Stimulated activated CD8-positive, alpha-beta memory T cell treated with anti-CD3 and anti-CD28 coated beads, Interleukin-4, amount 100 ng/mL, for 4 hours (primary cell): ENCODE data around the gene DAAM1.

Experiments
- DNase-seq, 2 donors: peaks; one replicate each; pipeline ENCODE4 v3.0.0-alpha.2; 2020; ENCODE audit warnings: low read depth in 2 of 2, low spot score in 1 of 2

Gene DAAM1

DNA sequence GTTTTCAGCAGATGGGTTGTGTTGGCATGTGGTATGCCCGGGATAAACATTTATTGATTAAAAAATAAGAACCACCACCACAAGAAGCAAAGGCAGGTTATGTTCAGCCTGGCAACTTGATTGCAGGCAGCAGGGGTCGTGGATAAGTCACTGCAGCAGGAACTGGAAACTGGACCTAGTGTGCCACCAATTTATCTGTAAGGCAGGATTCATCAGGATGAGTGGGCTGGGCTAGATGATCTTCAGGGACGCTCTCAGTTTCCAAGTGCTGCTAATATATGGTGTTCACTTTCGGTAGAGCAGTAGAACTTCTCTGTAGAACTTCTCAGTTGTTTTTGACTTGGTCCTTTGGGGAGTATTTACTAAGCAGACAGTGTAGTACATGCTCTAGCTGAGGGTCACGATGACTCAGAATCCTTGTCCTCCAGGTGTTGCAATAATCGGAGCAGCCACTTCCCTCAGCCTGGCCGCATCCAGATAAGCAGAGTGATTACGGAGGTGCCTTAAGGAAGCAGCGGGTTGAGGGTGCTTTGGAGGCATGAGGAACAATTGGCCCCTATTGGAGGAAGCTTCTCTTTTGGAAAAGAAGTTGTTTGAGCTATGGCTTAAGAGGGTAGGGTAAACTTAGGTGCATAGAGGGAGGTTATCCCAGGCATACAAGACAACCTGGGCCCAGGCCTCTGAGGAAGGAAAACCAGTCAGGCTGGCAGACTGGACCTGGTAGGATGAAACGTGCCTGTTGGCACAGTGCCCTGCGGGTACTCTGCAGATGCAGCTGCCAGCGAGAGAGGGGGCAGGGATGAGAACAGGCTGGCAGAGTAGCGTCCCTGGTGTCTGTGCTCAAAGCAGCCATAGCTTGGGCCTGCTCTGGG is 172.7 kb downstream of the DAAM1 start:
- DNase-seq, result no peak

DNA sequence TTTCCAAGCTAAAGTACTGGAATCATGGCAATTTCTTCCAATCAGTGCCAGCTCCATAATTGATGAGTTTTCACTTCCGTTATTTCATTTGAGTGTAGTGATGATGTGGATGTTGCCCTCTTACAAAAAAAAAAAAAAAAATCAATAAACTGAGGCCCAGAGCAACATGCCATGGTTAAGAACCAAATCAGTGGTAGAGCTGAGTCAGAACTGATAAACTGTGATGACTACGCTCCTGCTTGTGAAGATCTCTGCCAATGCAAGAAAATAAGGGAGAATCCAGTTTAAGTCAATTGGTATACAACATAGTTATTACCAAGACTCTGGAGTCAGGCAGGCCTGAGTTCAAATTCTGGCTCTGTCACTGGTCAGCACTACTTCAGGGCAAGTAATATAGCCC is 174.0 kb downstream of the DAAM1 start:
- no peak for DNase-seq

DNA sequence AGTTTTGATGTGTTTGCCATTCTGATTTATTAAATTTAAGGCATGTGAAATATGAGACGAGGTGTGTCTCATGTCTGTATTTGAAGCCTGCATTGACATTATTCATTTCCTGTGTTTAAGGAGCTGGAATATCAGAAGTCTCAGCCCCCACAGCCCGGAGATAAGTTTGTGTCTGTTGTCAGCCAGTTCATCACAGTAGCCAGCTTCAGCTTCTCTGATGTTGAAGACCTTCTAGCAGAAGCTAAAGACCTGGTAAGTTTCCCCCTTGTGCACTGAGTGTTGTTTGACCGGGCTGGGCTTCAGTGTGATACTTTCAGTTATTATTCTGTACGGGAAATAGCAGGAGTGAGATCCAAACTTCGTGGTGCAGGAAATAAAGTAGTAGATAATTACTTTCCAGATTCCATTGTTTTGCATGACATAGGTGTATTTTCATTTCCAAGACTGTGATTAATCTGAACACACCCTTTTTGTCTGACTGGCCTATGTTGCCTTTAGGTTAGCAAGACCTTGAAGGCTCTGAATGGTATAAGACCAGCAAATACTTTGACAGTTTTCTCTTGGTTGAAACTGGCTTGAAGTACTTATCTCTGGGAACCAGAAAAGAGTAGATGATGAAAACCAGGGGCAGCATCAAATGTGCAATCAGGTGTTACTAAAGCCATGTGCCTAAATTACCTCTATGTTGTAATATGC is 175.2 kb downstream of the DAAM1 start:
- no peak for DNase-seq

DNA sequence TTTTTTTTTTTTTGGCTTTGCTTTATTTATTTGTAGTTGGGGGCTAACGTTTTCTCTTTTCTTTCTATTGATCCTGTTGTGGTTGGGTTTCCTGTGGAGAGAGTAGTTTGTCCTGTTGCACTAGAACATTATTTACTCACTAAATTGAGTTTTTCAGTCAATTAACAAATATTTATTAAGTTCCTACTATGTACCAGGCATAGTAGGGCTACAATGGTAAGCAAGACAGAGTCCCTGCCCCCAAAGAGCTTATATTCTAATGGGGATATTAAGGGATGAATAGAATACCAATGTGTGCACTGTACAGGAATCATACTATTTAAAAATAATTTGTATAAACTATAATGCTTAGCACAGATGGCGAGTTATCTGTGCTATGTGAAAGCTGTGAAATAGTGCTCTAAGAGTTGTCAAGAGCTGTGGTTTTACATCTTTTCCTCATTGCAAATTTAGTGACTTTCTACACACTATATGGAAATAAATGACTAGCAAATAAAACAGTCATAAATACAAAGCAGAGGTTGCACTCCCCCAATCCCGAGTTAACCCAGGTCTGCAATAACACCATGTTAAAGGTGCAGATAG is 181.8 kb downstream of the DAAM1 start:
- DNase-seq, result no peak

GRCh38 chr14:59371771-59372170 is 183.3 kb downstream of the DAAM1 start:
- no peak for DNase-seq

DNA sequence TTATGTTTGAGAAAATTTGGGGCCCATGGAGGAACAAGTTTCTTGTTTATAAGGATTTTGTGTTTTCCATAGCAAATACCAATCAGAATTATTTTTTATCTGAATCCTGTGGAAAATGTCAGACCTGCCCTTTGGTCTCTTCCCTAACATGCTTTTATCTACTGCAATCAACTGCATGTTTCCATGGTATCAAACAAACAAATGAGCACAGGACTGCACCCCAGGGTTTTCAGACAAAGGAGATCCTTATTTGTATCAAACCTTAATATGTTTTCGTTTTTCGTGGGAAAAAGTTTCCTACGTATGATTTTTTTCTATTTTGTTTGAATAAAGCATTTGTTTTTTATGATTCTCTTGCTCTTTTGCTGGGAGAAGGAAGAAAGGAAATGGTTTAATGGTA is 185.6 kb downstream of the DAAM1 start:
- DNase-seq, result no peak

DNA sequence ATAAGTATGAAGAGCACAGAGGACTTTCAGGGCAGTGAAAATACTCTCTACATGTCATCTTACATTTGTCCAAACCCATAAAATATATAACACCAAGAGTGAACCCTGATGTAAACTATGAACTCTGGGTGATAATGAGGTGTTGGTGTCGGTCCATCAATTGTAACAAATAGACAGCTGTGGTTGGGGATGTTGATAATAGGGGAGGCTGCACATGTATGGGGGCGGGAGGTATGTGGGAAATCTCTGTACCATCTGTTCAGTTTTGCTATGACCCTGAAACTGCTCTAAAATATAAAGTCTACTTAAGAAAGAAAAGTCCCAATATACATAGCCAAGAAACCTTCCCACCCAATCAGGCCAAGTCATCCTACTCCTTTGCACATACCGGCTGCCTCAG is 188.2 kb downstream of the DAAM1 start:
- DNase-seq, result no peak

DNA sequence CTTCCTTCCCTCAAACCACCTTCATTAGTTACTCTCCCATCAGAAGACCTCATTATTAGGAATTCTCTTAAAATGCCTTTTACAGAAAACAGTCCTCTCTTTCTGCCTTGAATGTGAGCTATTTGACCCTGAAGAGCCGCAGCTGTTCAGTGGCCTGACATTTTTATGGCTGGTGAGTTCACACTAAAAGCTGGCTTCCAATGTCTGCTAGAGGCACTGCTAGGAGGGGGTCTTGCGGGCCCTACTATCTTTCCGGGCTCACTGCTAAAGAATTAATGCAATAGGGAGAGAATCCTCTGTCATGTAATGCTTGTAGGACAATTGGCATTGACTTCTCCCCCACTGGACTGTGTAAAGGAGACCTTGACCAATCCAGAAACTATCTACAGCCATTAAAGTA is 189.0 kb downstream of the DAAM1 start:
- DNase-seq, result no peak

- no peak for DNase-seq
Observed at GRCh38 chr14:59377991-59378601, 189.6 kb downstream of the DAAM1 start.

DNA sequence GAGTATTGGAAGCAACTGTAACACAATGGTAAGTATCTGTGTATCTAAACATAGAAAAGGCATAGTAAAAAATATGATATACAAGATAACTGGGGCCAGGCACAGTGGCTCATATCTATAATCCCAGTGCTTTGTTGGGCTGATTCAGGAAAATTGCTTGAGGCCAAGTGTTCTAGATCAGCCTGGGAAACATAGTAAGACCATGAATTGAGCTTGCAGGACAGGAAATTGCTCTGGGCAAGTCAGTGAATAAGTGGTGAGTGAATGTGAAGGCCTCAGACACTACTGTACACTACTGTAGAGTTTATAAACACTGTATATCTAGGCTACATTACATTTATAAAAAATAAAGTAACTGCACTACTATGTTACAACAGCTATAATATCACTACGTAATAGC is 201.5 kb downstream of the DAAM1 start:
- no peak for DNase-seq

GRCh38 chr14:59391388-59391787 is 202.9 kb downstream of the DAAM1 start:
- no peak for DNase-seq

GRCh38 chr14:59394268-59394667 is 205.8 kb downstream of the DAAM1 start:
- DNase-seq, result no peak

DNA sequence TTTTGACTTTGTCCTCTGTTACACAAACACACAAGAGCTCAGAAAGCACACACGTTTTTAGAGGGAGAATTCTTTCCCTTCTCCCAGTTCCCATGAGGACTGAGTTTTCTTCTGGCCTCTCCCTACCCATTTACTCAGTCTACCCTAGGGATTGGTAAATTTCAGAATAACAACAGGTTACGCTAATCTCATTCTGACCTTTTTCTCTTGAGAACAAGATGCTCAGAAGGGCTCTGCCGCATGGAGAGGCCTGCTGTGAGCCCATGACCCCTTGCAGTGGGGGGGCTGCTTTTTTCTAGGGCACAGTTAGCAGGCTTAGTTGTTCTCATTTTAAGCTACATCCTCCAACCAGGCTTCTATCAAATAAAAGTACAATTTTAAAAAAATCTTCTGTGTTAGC is 207.2 kb downstream of the DAAM1 start:
- no peak for DNase-seq

DNA sequence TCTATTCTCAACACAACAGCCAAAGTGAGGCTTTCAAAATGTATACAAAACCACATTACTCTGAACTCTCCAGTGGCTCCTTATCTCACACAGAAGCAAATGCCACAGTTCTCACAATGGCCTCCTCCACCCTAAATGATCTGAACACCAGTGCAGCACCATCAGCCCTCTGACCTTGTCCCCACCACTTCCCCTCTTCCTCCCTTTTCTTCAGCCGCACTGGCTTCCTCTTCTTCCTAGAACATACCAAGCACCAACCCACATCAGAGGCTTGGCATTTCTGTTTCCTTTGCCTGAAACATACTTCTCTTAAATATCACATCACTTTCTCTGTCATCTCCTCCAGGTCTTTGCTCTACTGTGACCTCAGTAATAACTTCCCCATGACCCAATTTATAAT is 210.4 kb downstream of the DAAM1 start:
- DNase-seq, result no peak

DNA sequence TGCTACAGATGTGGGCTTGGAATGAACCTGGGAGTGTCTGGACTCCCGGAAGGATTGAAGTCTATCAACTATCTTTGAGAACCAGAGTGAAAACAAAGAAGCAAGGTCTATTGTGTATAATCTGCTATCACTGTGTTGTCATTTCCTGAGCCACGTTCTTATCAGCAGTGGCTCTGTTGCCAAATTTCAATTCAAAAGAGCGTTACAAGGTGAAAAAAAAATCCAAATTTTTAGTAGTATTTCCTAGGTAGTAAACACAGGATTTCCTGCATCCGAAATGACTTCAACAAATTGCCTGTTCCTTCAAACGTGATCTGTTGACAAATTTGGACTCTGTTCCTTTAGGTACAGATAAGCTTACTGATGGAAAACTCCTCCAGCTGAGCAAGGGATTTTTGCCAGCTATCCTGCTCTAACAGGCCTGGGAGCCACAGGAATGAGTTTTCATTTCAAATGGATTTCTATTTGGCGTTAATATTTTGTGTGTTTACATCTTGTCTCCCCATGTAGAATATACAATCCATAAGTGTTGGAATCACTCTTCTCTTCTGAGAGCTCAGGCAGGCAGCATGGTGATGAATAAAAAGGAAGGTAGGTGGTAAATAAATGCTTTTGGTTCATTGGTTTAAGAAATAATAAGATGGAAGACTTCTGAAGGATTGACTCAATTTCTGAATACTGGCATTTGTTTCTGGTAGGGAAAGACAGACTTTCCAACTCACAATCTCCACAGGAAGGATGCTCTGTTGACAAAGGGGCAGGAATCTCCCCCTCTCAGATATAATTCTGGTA is 218.2 kb downstream of the DAAM1 start:
- DNase-seq, result no peak

DNA sequence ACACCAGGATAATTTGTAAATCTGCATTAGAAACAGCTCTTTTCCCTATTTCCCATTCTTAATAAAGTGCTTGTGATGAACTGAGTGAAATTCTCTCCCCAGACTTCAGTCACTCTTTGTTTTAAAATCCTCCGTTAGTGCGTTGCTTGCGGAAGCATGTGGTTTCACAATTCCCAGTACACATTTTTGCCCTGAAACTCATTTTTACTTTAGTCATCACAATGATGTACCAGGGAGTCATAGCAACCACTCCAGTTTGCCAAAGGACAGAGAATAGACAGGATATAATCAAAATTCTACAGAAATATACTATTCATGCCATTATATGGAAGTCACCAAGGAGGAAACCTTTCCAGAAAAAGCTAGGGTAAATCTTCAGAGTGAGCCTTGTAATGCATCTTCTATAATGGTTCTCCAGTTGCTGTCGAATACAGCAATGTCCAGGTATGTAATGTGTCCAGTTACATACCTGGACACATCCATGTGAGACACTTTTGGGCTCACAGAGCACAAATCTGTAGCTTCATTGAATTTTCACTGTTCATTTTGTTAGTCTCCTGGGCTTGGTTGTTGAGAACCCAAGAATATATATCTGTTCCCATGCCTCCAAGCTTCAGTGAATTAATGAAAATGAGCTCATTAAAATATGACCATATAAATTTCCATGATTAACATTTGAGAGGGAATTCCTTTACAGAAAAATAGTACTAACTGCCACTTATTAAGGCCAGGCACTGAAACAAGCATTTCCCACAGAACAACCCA is 219.0 kb downstream of the DAAM1 start:
- no peak for DNase-seq

DNA sequence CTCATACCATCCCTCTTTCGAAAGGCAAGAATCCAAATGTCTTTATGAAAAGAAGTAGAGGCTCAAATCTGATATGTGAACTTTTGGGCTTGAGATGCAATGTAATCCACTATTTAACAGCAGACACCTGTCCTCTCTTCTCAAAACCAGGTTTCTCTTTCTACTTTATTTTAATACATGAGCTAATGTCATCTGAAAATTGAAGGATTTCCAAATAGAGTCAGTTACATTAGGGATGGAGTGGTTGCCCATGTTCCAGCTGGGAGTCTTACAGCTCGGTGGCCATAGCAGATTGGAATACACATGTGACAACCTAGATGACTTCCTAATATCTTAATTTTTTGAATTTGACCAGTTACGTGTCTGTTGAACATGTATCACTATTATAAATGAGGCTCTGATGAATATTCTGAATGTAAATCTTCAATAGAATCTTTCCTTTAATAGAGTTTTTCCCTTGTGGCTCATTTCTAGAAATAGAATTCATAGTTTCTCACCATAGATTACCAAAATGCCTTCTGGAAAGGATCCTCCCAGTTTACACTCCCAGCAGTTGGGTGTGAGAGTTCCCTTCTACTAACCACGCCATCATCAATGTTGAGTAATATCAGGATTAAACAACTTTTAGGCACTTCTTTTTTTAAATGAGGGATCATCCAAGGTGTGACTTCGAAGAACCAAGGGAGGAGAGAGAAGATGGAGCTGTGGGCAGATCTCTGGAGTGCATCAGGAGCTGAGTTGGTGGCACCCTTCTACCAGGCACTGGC is 227.6 kb downstream of the DAAM1 start:
- DNase-seq, result no peak

DNA sequence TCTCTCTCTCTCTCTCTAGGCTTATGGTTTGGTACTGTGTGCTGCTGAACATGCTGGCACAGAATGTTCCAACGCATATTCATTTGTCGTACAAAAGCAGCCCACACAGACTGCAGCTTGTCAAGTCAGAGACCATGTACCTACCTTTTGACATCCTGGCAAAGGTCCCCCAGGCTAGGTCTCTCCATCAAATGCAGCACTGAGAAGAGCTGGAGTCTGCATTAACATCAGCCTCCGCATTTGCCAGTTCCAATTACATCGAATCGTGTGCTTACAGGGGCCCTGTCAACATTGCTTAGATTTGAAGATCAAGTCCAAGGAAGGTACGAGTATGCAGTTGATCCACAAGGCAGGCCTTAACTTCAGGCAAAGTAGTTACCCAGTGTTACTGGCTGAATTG is 228.8 kb downstream of the DAAM1 start:
- DNase-seq, result no peak

DNA sequence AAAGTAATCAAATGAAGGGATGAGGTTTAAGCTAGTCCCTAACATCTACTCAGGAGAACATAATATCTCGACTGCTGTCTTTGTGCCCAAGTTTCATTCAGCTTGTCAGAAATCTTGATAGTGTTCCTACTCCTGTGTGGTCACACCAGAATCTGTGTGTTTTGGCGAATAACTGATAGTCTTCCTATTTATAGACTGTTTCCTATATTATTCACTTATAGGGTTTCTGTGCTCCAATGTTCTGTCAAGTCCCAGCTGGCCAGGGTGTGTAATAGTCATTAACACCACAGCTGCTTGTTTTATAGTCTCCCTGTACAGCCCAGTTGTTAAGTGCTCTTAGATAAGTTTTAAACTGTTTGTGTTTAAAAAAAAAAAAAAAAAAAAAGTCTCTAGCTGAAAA is 230.8 kb downstream of the DAAM1 start:
- DNase-seq, result no peak
